SU-DHL-6 (cell line): ENCODE measurements around the gene CLP1.

ENCODE experiments used
- H2AFZ ChIP-seq: fragments of 200-600 bp; sonication (generic); 2 replicates; pipeline ENCODE4 v1.6.1; 2014; ENCODE audit warnings: low read depth, mild to moderate bottlenecking, moderate library complexity, mixed read lengths, antibody characterized with exemption, low read length; ENCODE audit not compliant: severe bottlenecking
- H3F3A ChIP-seq: fragments of 200-600 bp; shearing (Covaris generic); 2 replicates; pipeline ENCODE4 v1.6.0; 2016; ENCODE audit warnings: antibody characterized with exemption, mild to moderate bottlenecking; ENCODE audit not compliant: insufficient read depth
- H3K27ac ChIP-seq: fragments of 200-600 bp; sonication (generic); 2 replicates; pipeline ENCODE4 v1.5.1; 2016; ENCODE audit warnings: low read depth, mild to moderate bottlenecking, low read length, moderate library complexity, mixed read lengths
- H3K27me3 ChIP-seq: fragments of 200-600 bp; sonication (generic), shearing (Covaris generic); 2 replicates; pipeline ENCODE4 v1.6.0; 2014; ENCODE audit warnings: mild to moderate bottlenecking, low read length
- H3K36me3 ChIP-seq: fragments of 200-600 bp; sonication (generic); 2 replicates; pipeline ENCODE4 v1.6.1; 2014; ENCODE audit warnings: mild to moderate bottlenecking, low read length, mixed read lengths
- H3K4me2 ChIP-seq: fragments of 300-600, 200-600 bp; shearing (Covaris generic), sonication (generic); 2 replicates; pipeline ENCODE4 v1.6.0; 2014; ENCODE audit warnings: low read length, low read depth, mild to moderate bottlenecking; ENCODE audit not compliant: poor library complexity, severe bottlenecking
- H3K4me3 ChIP-seq: fragments of 200-600 bp; sonication (generic); 2 replicates; pipeline ENCODE4 v1.5.1; 2014; ENCODE audit warnings: antibody characterized with exemption, low read length, mild to moderate bottlenecking, mixed read lengths; ENCODE audit not compliant: insufficient read depth, poor library complexity, severe bottlenecking
- H3K79me2 ChIP-seq: fragments of 200-600 bp; sonication (generic); 2 replicates; pipeline ENCODE4 v1.6.1; 2014; ENCODE audit warnings: mild to moderate bottlenecking, low read length, moderate library complexity; ENCODE audit not compliant: insufficient read depth
- H3K9ac ChIP-seq: fragments of 200-600 bp; sonication (generic); 2 replicates; pipeline ENCODE4 v1.7.0; 2014; ENCODE audit warnings: mild to moderate bottlenecking, low read length
- H3K9me2 ChIP-seq: fragments of 200-600 bp; sonication (generic); replicated peaks from 2 replicates; pipeline ENCODE4 v1.6.1; 2014; ENCODE audit warnings: low read length; ENCODE audit not compliant: insufficient read depth
- H3K9me3 ChIP-seq: fragments of 200-600 bp; sonication (generic); 2 replicates; pipeline ENCODE4 v1.6.1; 2014; ENCODE audit warnings: low read length, mixed read lengths; ENCODE audit not compliant: insufficient read depth
- H4K20me1 ChIP-seq: fragments of 200-600 bp; sonication (generic); 2 replicates; pipeline ENCODE4 v1.6.1; 2014; ENCODE audit warnings: low read depth, mild to moderate bottlenecking, antibody characterized with exemption, low read length, moderate library complexity, mixed read lengths
- EZH2phosphoT487 ChIP-seq: fragments of 200-600 bp; sonication (generic), shearing (Covaris generic); conservative IDR thresholded peaks from 2 replicates; pipeline ENCODE4 v1.6.1; 2018; ENCODE audit warnings: mild to moderate bottlenecking, antibody characterized with exemption, low read length, moderate library complexity, mixed read lengths
- TF ChIP-seq, protein P1 (sequence below): fragments of 200-600 bp; sonication (generic); IDR thresholded peaks from one replicate; pipeline ENCODE4 v1.5.1; 2017; ENCODE audit warnings: antibody characterized with exemption, mild to moderate bottlenecking, low read length, moderate library complexity; ENCODE audit not compliant: insufficient read depth, poor library complexity, severe bottlenecking

The CLP1 gene

DNA sequence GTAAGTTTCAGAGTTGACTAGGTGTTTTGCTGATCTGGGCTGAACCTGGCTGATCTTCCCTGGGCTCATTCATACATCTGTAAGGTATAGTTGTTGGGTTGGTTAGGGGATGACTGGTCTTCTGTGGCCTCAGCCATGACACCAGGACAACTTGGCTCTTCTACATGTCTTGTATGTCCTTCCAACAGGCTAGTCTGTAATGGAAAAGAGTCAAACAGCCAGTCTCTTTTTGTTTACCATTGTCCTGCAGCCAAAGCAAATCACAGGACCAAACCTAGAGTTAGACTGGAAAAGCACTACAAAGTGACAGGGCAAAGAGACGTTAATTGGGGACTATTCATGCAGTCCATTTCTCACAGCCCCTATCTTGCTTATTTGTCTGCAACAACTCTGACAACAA is 42.3 kb upstream of the CLP1 start:
- no peaks in the 10 kb centered on the region for H3F3A ChIP-seq
- TF ChIP-seq EZH2phosphoT487, result no peak
- TF ChIP-seq, protein P1, sequence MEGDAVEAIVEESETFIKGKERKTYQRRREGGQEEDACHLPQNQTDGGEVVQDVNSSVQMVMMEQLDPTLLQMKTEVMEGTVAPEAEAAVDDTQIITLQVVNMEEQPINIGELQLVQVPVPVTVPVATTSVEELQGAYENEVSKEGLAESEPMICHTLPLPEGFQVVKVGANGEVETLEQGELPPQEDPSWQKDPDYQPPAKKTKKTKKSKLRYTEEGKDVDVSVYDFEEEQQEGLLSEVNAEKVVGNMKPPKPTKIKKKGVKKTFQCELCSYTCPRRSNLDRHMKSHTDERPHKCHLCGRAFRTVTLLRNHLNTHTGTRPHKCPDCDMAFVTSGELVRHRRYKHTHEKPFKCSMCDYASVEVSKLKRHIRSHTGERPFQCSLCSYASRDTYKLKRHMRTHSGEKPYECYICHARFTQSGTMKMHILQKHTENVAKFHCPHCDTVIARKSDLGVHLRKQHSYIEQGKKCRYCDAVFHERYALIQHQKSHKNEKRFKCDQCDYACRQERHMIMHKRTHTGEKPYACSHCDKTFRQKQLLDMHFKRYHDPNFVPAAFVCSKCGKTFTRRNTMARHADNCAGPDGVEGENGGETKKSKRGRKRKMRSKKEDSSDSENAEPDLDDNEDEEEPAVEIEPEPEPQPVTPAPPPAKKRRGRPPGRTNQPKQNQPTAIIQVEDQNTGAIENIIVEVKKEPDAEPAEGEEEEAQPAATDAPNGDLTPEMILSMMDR, result no peak
- no peak overlapping the region for H3K4me3 ChIP-seq
- no peaks in the 10 kb centered on the region for H3K79me2 ChIP-seq
- no peak overlapping the region for H3K27ac ChIP-seq
- no peaks in the 10 kb centered on the region for H3K36me3 ChIP-seq
- peaks cover 9% of the 10 kb centered on the region; the same call in 1 of the 2 replicates for H3K9me3 ChIP-seq
- no peak overlapping the region for H3K9ac ChIP-seq
- H3K4me2 ChIP-seq, result no peak overlapping the region
- H4K20me1 ChIP-seq, result no peaks in the 10 kb centered on the region
- no peak overlapping the region for H2AFZ ChIP-seq
- no peaks in the 10 kb centered on the region for H3K27me3 ChIP-seq
- no peaks in the 10 kb centered on the region for H3K9me2 ChIP-seq

DNA sequence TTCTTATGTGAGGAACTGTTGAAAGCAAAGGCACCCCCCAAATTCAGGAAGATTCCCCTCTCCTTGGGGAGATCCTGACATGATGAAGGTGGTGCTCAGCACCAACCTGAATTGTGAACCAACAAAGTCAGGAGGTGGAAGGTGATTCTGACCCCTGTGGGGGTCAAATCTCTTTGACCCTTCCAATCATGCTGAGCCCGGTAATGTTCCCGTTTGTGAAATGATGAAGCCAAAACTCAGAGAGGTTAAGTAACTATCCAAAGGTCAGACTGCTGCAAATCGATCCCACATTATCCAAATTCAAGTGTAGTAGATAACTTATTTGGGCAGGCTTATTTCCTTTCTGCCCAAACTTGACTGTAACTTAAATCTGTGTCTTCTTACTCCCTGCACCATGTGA is 41.0 kb upstream of the CLP1 start:
- Histone ChIP-seq H3K4me2 (no peak overlapping the region), H2AFZ (no peak overlapping the region), H3K79me2 (no peaks in the 10 kb centered on the region), H3K36me3 (no peaks in the 10 kb centered on the region), H3K9me2 (no peaks in the 10 kb centered on the region), H3K27me3 (no peaks in the 10 kb centered on the region), H3K9ac (no peak overlapping the region), H3K4me3 (no peak overlapping the region), H3K27ac (no peak overlapping the region), H4K20me1 (no peaks in the 10 kb centered on the region), H3F3A (no peaks in the 10 kb centered on the region), H3K9me3 (peaks cover 9% of the 10 kb centered on the region; the same call in 1 of the 2 replicates)
- TF ChIP-seq, protein P1, result no peak
- no peak for TF ChIP-seq EZH2phosphoT487

DNA sequence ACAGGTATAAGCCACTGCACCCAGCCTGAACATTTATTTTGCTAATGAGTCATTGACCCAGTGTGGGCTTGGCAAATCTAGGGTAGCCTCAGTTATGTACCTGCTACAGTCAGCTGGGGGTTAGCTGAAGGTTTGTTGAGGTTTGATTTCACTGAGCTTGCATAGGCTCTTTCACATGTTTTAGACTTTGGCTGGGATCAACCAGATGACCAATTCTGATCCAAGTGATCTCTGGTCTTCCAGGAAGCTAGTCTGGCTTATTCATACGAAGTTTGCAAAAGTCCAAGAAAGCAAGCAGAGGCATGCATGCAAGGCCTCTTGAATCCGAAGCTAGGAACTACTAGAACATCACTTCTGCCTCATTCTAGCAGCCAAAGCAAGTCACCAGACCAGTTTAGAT is 39.1 kb upstream of the CLP1 start:
- Histone ChIP-seq H3K4me2 (no peak overlapping the region), H3K9ac (no peak overlapping the region), H3K27ac (no peak overlapping the region), H3K4me3 (no peak overlapping the region), H3K27me3 (no peaks in the 10 kb centered on the region), H3K36me3 (no peaks in the 10 kb centered on the region), H3K9me3 (peaks cover 9% of the 10 kb centered on the region; the same call in 1 of the 2 replicates), H4K20me1 (no peaks in the 10 kb centered on the region), H3F3A (no peaks in the 10 kb centered on the region), H2AFZ (no peak overlapping the region), H3K9me2 (no peaks in the 10 kb centered on the region), H3K79me2 (no peaks in the 10 kb centered on the region)
- TF ChIP-seq, protein P1, result no peak
- TF ChIP-seq EZH2phosphoT487, result no peak
